HepG2 (cell line): ENCODE measurements around the gene RYR2. TPM values are rescaled to one million over a fixed set of nuclear protein-coding genes. Genes with fewer than 3 reads are reported as not detected.

Experiments used
- ADNP ChIP-seq: sonication (generic); formaldehyde crosslinking; IDR thresholded peaks from 2 replicates; pipeline ENCODE4 v1.4.0; 2020; ENCODE audit warnings: missing genetic modification reagents
- CCDC6 ChIP-seq: sonication (generic); formaldehyde crosslinking; IDR thresholded peaks from 2 replicates; pipeline ENCODE4 v1.8.1; 2022; ENCODE audit warnings: mild to moderate bottlenecking, missing genetic modification reagents, moderate library complexity
- DR1 ChIP-seq: sonication (generic); formaldehyde crosslinking; IDR thresholded peaks from 2 replicates; pipeline ENCODE4 v1.8.0; 2021; ENCODE audit warnings: mild to moderate bottlenecking, missing genetic modification reagents, inconsistent platforms
- ELF3 ChIP-seq: IDR thresholded peaks from 2 replicates; pipeline ENCODE4 v1.6.1; 2016; ENCODE audit warnings: missing genetic modification reagents, missing compliant biosample characterization
- HES4 ChIP-seq: sonication (generic); formaldehyde crosslinking; IDR thresholded peaks from 2 replicates; pipeline ENCODE4 v1.9.0; 2021; ENCODE audit warnings: mild to moderate bottlenecking, missing genetic modification reagents, borderline replicate concordance
- IRX3 ChIP-seq: sonication (generic); formaldehyde crosslinking; IDR thresholded peaks from 2 replicates; pipeline ENCODE4 v1.8.1; 2023; ENCODE audit warnings: mild to moderate bottlenecking, low read depth, missing genetic modification reagents, borderline replicate concordance
- KLF6 ChIP-seq: IDR thresholded peaks from 2 replicates; pipeline ENCODE4 v1.8.0; 2016; ENCODE audit warnings: missing biosample characterization, missing genetic modification reagents
- MAX ChIP-seq: IDR thresholded peaks from 2 replicates; pipeline ENCODE4 v1.6.1; 2012; ENCODE audit warnings: inconsistent platforms
- MIXL1 ChIP-seq: IDR thresholded peaks from 2 replicates; pipeline ENCODE4 v1.6.1; 2016
- NCOA2 ChIP-seq: sonication (generic); formaldehyde crosslinking; IDR thresholded peaks from 2 replicates; pipeline ENCODE4 v1.8.0; 2022; ENCODE audit warnings: inconsistent platforms
- PCBP2 ChIP-seq: fragments of 200-400 bp; formaldehyde crosslinking; optimal IDR thresholded peaks from 2 replicates; pipeline ENCODE3; 2018; ENCODE audit warnings: low read length, low read depth; ENCODE audit not compliant: poor library complexity, severe bottlenecking
- SPEN ChIP-seq: sonication (generic); formaldehyde crosslinking; IDR thresholded peaks from 2 replicates; pipeline ENCODE4 v1.5.1; 2020; ENCODE audit warnings: low read depth, mild to moderate bottlenecking, missing genetic modification reagents
- TOPORS ChIP-seq: sonication (generic); formaldehyde crosslinking; IDR thresholded peaks from 2 replicates; pipeline ENCODE4 v1.8.0; 2023; ENCODE audit warnings: mild to moderate bottlenecking, missing genetic modification reagents
- ZBTB38 ChIP-seq: sonication (generic); formaldehyde crosslinking; IDR thresholded peaks from 2 replicates; pipeline ENCODE4 v1.5.1; 2020; ENCODE audit warnings: mild to moderate bottlenecking, missing genetic modification reagents
- ZNF136 ChIP-seq: sonication (generic); formaldehyde crosslinking; IDR thresholded peaks from 2 replicates; pipeline ENCODE4 v1.8.1; 2022; ENCODE audit warnings: low read depth, mild to moderate bottlenecking, moderate library complexity, missing genetic modification reagents
- ZNF207 ChIP-seq: fragments of 450-650 bp; IDR thresholded peaks from 2 replicates; pipeline ENCODE4 v1.6.1; 2016; ENCODE audit warnings: antibody characterized with exemption, borderline replicate concordance
- ZNF329 ChIP-seq: sonication (generic); formaldehyde crosslinking; IDR thresholded peaks from 2 replicates; pipeline ENCODE4 v1.9.0; 2021; ENCODE audit warnings: low read depth, mild to moderate bottlenecking, missing genetic modification reagents
- polyA plus RNA-seq, 8 experiments: library from polyadenylated mRNA; depleted of rRNA in 3 of 8; stranded (reverse) in 7 of 8; unstranded in 1 of 8; fragments of >200 nt; fragmentation: Illumina TruSeq in 4 of 8; extraction: Trizol in 4 of 8; gene quantifications; 2 replicates each; pipeline versions ENCODE4 v1.2.1 to v1.2.3, GENCODE V29; 2011 to 2016; ENCODE audit warnings: low read depth in 4 of 8, missing spikeins in 1 of 8, mixed read lengths in 1 of 8; ENCODE audit not compliant: insufficient read depth in 1 of 8
- total RNA-seq, 5 experiments: library from RNA; depleted of rRNA; stranded (reverse); fragments of >200 nt; fragmentation: Illumina TruSeq; extraction: Trizol; gene quantifications; 2 replicates each; pipeline ENCODE4 v1.2.3, GENCODE V29; 2016; ENCODE audit warnings: low read depth in 1 of 5
- TF ChIP-seq, protein P1 (sequence below): IDR thresholded peaks from 2 replicates; pipeline ENCODE4 v1.6.1; 2016; ENCODE audit warnings: mild to moderate bottlenecking, missing biosample characterization, missing genetic modification reagents
- TF ChIP-seq, protein P2 (sequence below): sonication (generic); formaldehyde crosslinking; IDR thresholded peaks from 2 replicates; pipeline ENCODE4 v1.4.0; 2020; ENCODE audit warnings: mild to moderate bottlenecking, missing genetic modification reagents, borderline replicate concordance
- TF ChIP-seq, protein P3 (sequence below): sonication (generic); formaldehyde crosslinking; IDR thresholded peaks from 2 replicates; pipeline ENCODE4 v1.5.1; 2020; ENCODE audit warnings: mild to moderate bottlenecking, missing genetic modification reagents, borderline replicate concordance

RYR2 gene
- total and polyA plus RNA-seq, 2 of the 13 experiments (the other 11 are each of a cell fraction or from before 2014, with no cell fraction given): not detected

GRCh38 chr1:237864338-237865244, 822.6 kb downstream of the RYR2 start (continued):
- no peak for TF ChIP-seq DR1 (CRISPR knock-in tag)
- TF ChIP-seq ZNF207: no peak
- peak; percentile 78; the same call in 1 of the 2 replicates for TF ChIP-seq SPEN (CRISPR knock-in tag)
- peak; percentile 38; the same call in 1 of the 2 replicates for TF ChIP-seq ZBTB38
- TF ChIP-seq, protein P1, sequence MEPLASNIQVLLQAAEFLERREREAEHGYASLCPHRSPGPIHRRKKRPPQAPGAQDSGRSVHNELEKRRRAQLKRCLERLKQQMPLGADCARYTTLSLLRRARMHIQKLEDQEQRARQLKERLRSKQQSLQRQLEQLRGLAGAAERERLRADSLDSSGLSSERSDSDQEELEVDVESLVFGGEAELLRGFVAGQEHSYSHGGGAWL (CRISPR knock-in tag): peak; percentile 73; the same call in 1 of the 2 replicates
- TF ChIP-seq CCDC6 (CRISPR knock-in tag): no peak; the same call in 1 of the 2 replicates
- TF ChIP-seq NCOA2 (CRISPR knock-in tag): peak; percentile 58; the same call in 1 of the 2 replicates
- no peak for TF ChIP-seq PCBP2
- TF ChIP-seq MAX: peak; percentile 98
- TF ChIP-seq, protein P2, sequence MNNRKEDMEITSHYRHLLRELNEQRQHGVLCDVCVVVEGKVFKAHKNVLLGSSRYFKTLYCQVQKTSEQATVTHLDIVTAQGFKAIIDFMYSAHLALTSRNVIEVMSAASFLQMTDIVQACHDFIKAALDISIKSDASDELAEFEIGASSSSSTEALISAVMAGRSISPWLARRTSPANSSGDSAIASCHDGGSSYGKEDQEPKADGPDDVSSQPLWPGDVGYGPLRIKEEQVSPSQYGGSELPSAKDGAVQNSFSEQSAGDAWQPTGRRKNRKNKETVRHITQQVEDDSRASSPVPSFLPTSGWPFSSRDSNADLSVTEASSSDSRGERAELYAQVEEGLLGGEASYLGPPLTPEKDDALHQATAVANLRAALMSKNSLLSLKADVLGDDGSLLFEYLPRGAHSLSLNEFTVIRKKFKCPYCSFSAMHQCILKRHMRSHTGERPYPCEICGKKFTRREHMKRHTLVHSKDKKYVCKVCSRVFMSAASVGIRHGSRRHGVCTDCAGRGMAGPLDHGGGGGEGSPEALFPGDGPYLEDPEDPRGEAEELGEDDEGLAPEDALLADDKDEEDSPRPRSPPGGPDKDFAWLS: no peak
- TF ChIP-seq ZNF329 (CRISPR knock-in tag): no peak
- TF ChIP-seq, protein P3, sequence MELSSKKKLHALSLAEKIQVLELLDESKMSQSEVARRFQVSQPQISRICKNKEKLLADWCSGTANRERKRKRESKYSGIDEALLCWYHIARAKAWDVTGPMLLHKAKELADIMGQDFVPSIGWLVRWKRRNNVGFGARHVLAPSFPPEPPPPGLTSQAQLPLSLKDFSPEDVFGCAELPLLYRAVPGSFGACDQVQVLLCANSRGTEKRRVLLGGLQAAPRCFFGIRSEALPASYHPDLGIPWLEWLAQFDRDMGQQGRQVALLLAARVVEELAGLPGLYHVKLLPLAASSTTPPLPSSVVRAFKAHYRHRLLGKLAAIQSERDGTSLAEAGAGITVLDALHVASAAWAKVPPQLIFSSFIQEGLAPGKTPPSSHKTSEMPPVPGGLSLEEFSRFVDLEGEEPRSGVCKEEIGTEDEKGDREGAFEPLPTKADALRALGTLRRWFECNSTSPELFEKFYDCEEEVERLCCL (CRISPR knock-in tag): no peak
- TF ChIP-seq ZNF136 (CRISPR knock-in tag): no peak
- 0 out of 2 replicates have a peak, but pooled peaks have one; percentile 43 for TF ChIP-seq IRX3 (CRISPR knock-in tag)
- no peak for TF ChIP-seq HES4 (CRISPR knock-in tag)
- TF ChIP-seq ADNP (CRISPR knock-in tag): no peak
- 0 out of 2 replicates have a peak, but pooled peaks have one; percentile 65 for TF ChIP-seq KLF6
- peak; percentile 82; the same call in 1 of the 2 replicates for TF ChIP-seq TOPORS (CRISPR knock-in tag)
- peak; percentile 73 for TF ChIP-seq ELF3 (CRISPR knock-in tag)
- peak; percentile 91 for TF ChIP-seq MIXL1 (CRISPR knock-in tag)
